HEK293T (cell line): ENCODE measurements around the gene MT1X.

Experiments used
- CTCF ChIA-PET: fragments of 350-600 bp; formaldehyde crosslinking; extraction: SDS; loops from one replicate; lab custom pipeline; 2021; ENCODE audit warnings: antibody characterized with exemption, inconsistent platforms; lab: Yijun Ruan, JAX
- POLR2A ChIA-PET: fragments of 350-600 bp; formaldehyde crosslinking; extraction: SDS; loops from one replicate; lab custom pipeline; 2020; ENCODE audit warnings: antibody characterized with exemption, inconsistent platforms; lab: Yijun Ruan, JAX
- DNase-seq: peaks from one replicate; pipeline ENCODE4 v3.0.0; 2012; ENCODE audit warnings: mixed read lengths; ENCODE audit errors: extremely low spot score
- ARNT ChIP-seq: fragments of 450-650 bp; IDR thresholded peaks from 2 replicates; pipeline ENCODE4 v1.6.1; 2017; ENCODE audit warnings: mild to moderate bottlenecking
- BHLHE40 ChIP-seq: fragments of 450-650 bp; IDR thresholded peaks from 2 replicates; pipeline ENCODE4 v1.6.1; 2016; ENCODE audit warnings: mild to moderate bottlenecking, moderate library complexity, borderline replicate concordance
- CTBP1 ChIP-seq: fragments of 450-650 bp; IDR thresholded peaks from 2 replicates; pipeline ENCODE4 v1.6.1; 2016; ENCODE audit warnings: borderline replicate concordance
- ELF4 ChIP-seq: fragments of 450-650 bp; IDR thresholded peaks from 2 replicates; pipeline ENCODE4 v1.6.1; 2017; ENCODE audit warnings: antibody characterized with exemption
- FOXA1 ChIP-seq: fragments of 450-650 bp; IDR thresholded peaks from 2 replicates; pipeline ENCODE4 v1.6.1; 2016; ENCODE audit warnings: mild to moderate bottlenecking
- FOXK2 ChIP-seq: fragments of 450-650 bp; IDR thresholded peaks from 2 replicates; pipeline ENCODE4 v1.6.1; 2016; ENCODE audit warnings: mild to moderate bottlenecking
- FOXM1 ChIP-seq: fragments of 450-650 bp; IDR thresholded peaks from 2 replicates; pipeline ENCODE4 v1.6.1; 2017; ENCODE audit warnings: mild to moderate bottlenecking, borderline replicate concordance
- HDGF ChIP-seq: fragments of 450-650 bp; IDR thresholded peaks from 2 replicates; pipeline ENCODE4 v1.6.1; 2017; ENCODE audit warnings: antibody characterized with exemption, borderline replicate concordance
- L3MBTL2 ChIP-seq: fragments of 450-650 bp; conservative IDR thresholded peaks from 2 replicates; pipeline ENCODE4 v1.6.1; 2016; ENCODE audit warnings: mild to moderate bottlenecking
- LEF1 ChIP-seq: fragments of 450-650 bp; IDR thresholded peaks from 2 replicates; pipeline ENCODE4 v1.6.1; 2017; ENCODE audit warnings: mild to moderate bottlenecking, borderline replicate concordance
- NFRKB ChIP-seq: fragments of 450-650 bp; IDR thresholded peaks from 2 replicates; pipeline ENCODE4 v1.6.1; 2016; ENCODE audit warnings: mild to moderate bottlenecking, moderate library complexity
- SP1 ChIP-seq: fragments of 450-650 bp; IDR thresholded peaks from 2 replicates; pipeline ENCODE4 v1.6.1; 2017
- SUZ12 ChIP-seq: fragments of 450-650 bp; IDR thresholded peaks from 2 replicates; pipeline ENCODE4 v1.6.1; 2016; ENCODE audit warnings: mild to moderate bottlenecking
- TARDBP ChIP-seq: fragments of 450-650 bp; IDR thresholded peaks from 2 replicates; pipeline ENCODE4 v1.6.1; 2016
- ZNF384 ChIP-seq: fragments of 450-650 bp; IDR thresholded peaks from 2 replicates; pipeline ENCODE4 v1.6.1; 2016
- TF ChIP-seq, protein P1 (sequence below): fragments of 450-650 bp; IDR thresholded peaks from 2 replicates; pipeline ENCODE4 v1.6.1; 2016

The MT1X gene

DNA sequence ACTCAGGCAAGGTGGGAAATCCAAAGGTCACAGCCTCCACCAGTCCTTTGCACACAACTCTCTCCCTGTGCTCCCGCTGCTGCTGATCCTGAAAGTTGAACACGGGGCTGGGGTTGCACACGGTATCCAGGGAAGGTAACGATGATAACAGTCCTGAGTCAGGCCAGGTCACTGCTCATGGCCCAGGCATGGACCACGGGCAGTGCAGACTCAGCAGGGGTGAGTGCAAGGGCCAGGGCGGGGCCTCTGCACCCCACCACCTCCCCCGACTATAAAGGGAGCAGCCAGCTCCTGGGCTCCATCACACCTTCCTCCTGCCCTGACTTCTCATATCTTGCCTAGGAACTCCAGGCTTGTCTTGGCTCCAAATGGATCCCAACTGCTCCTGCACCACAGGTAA, 30.7 kb upstream of the MT1X start, which contains the start of gene MT1B:
MT1B (plus strand) TSS at position 301 of the 400 bp plus-strand sequence; CDS start at position 369, 68 bp downstream.
- ChIA-PET CTCF (no interaction called here), POLR2A (no interaction called here)
- TF ChIP-seq FOXA1 = no peak
- TF ChIP-seq, protein P1, sequence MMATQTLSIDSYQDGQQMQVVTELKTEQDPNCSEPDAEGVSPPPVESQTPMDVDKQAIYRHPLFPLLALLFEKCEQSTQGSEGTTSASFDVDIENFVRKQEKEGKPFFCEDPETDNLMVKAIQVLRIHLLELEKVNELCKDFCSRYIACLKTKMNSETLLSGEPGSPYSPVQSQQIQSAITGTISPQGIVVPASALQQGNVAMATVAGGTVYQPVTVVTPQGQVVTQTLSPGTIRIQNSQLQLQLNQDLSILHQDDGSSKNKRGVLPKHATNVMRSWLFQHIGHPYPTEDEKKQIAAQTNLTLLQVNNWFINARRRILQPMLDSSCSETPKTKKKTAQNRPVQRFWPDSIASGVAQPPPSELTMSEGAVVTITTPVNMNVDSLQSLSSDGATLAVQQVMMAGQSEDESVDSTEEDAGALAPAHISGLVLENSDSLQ = no peak
- no peak for TF ChIP-seq HDGF
- TF ChIP-seq NFRKB = no peak
- no peak for TF ChIP-seq ARNT
- TF ChIP-seq TARDBP = no peak
- no peak for TF ChIP-seq L3MBTL2
- TF ChIP-seq FOXK2 = no peak
- no peak for TF ChIP-seq SUZ12
- TF ChIP-seq CTBP1 = no peak
- no peak for TF ChIP-seq BHLHE40
- no peak for TF ChIP-seq FOXM1
- TF ChIP-seq ELF4 = no peak
- no peak for TF ChIP-seq ZNF384
- no peak for TF ChIP-seq SP1
- TF ChIP-seq LEF1 = no peak
- no peak for DNase-seq

- ChIA-PET CTCF (no interaction called here), POLR2A (no interaction called here)
- TF ChIP-seq SP1 = no peak
- TF ChIP-seq SUZ12 = no peak
- no peak for TF ChIP-seq ELF4
- TF ChIP-seq FOXK2 = no peak
- no peak for TF ChIP-seq FOXM1
- no peak for TF ChIP-seq BHLHE40
- TF ChIP-seq TARDBP = no peak
- TF ChIP-seq, protein P1 = no peak
- TF ChIP-seq CTBP1 = no peak
- TF ChIP-seq HDGF = no peak
- TF ChIP-seq ZNF384 = no peak
- no peak for TF ChIP-seq LEF1
- no peak for TF ChIP-seq NFRKB
- no peak for TF ChIP-seq ARNT
- TF ChIP-seq FOXA1 = no peak
- TF ChIP-seq L3MBTL2 = no peak
- no peak for DNase-seq
These were observed 29.7 kb upstream of the MT1X start for GRCh38 chr16:56652600-56652999.

- TF ChIP-seq FOXM1 (no peak), CTBP1 (no peak), SP1 (no peak), SUZ12 (no peak), ZNF384 (no peak), L3MBTL2 (no peak), HDGF (no peak), ELF4 (no peak), TARDBP (no peak), FOXA1 (no peak), FOXK2 (no peak), ARNT (no peak), BHLHE40 (no peak), LEF1 (no peak)
- TF ChIP-seq, protein P1 = no peak
- CTCF ChIA-PET = no interaction called here
- DNase-seq = no peak
- POLR2A ChIA-PET = interaction anchor here (0.6 to 1.1 kb wide), 2 partner anchors 15 to 29 kb away, joined by 3 read pairs; partner anchors contain the start of genes MT1G and MT1X
These were observed 29.1 kb upstream of the MT1X start for GRCh38 chr16:56653218-56653617.

GRCh38 chr16:56657555-56658326, 24.5 kb upstream of the MT1X start, which contains the start of gene MT1F:
TSS of gene MT1F (plus strand) at chr16:56657959. CDS start at chr16:56658059, 100 bp downstream.
- no peak for TF ChIP-seq LEF1
- ChIA-PET POLR2A (interaction anchor here (1.3 kb wide), 1 partner anchor 50 kb away, joined by 3 read pairs; the partner anchor contains the start of gene MT2A), CTCF (no interaction called here)
- DNase-seq = peak; percentile 57

- CTCF ChIA-PET = no interaction called here
- POLR2A ChIA-PET = interaction anchor here (1.3 kb wide), 1 partner anchor 50 kb away, joined by 3 read pairs; the partner anchor contains the start of gene MT2A
- no peak for TF ChIP-seq BHLHE40
- no peak for TF ChIP-seq FOXA1
- TF ChIP-seq ARNT = no peak
- TF ChIP-seq, protein P1 = no peak
- no peak for TF ChIP-seq CTBP1
- no peak for TF ChIP-seq ZNF384
- TF ChIP-seq SUZ12 = no peak
- no peak for TF ChIP-seq FOXK2
- TF ChIP-seq HDGF = no peak
- no peak for DNase-seq
These were observed 23.9 kb upstream of the MT1X start for GRCh38 chr16:56658327-56658875.
